ENCODE data around the gene DUOXA1. TPM values are rescaled to one million over a fixed set of nuclear protein-coding genes. Genes with fewer than 3 reads are reported as not detected.

Gene DUOXA1
- total RNA-seq, 2 experiments from 2014 or later = not detected

- no peaks in the 10 kb centered on the region for H3K9me3 Mint-ChIP-seq
- ChIA-PET CTCF (interaction anchor here (0.6 to 0.7 kb wide), 2 partner anchors 326 to 705 kb away, joined by 3 read pairs; no protein-coding TSS in a partner anchor), POLR2A (no interaction called here)
- no peak overlapping the region for H3K27ac Mint-ChIP-seq
- peaks cover 53% of the 10 kb centered on the region for H3K27me3 Mint-ChIP-seq
- no peak overlapping the region for H3K4me3 Mint-ChIP-seq
- DNase-seq = no peak
- no peaks in the 10 kb centered on the region for H3K36me3 Mint-ChIP-seq (ENCODE audit: low read depth)
- H3K4me1 Mint-ChIP-seq = peaks cover 12% of the 10 kb centered on the region
Measured at GRCh38 chr15:45121706-45122417, 7.8 kb downstream of the DUOXA1 start.

- ChIA-PET CTCF (no interaction called here), POLR2A (no interaction called here)
- peaks cover 53% of the 10 kb centered on the region for H3K27me3 Mint-ChIP-seq
Measured at GRCh38 chr15:45121020-45121419, 8.7 kb downstream of the DUOXA1 start.

GRCh38 chr15:45120081-45120972 lies 9.4 kb downstream of the DUOXA1 start:
- ChIA-PET CTCF (no interaction called here), POLR2A (no interaction called here)
- H3K9me3 Mint-ChIP-seq = no peaks in the 10 kb centered on the region
- H3K4me3 Mint-ChIP-seq = no peak overlapping the region
- no peaks in the 10 kb centered on the region for H3K36me3 Mint-ChIP-seq (ENCODE audit: low read depth)
- peaks cover 13% of the 10 kb centered on the region for H3K4me1 Mint-ChIP-seq
- no peak for DNase-seq
- H3K27me3 Mint-ChIP-seq = peaks cover 53% of the 10 kb centered on the region
- no peak overlapping the region for H3K27ac Mint-ChIP-seq

More at GRCh38 chr15:45121020-45121419, 8.7 kb downstream of the DUOXA1 start:
- H3K9me3 Mint-ChIP-seq = no peaks in the 10 kb centered on the region
- no peak overlapping the region for H3K27ac Mint-ChIP-seq
- H3K4me3 Mint-ChIP-seq = no peak overlapping the region
- no peak for DNase-seq
- no peaks in the 10 kb centered on the region for H3K36me3 Mint-ChIP-seq (ENCODE audit: low read depth)
- H3K4me1 Mint-ChIP-seq = peaks cover 12% of the 10 kb centered on the region

DNA sequence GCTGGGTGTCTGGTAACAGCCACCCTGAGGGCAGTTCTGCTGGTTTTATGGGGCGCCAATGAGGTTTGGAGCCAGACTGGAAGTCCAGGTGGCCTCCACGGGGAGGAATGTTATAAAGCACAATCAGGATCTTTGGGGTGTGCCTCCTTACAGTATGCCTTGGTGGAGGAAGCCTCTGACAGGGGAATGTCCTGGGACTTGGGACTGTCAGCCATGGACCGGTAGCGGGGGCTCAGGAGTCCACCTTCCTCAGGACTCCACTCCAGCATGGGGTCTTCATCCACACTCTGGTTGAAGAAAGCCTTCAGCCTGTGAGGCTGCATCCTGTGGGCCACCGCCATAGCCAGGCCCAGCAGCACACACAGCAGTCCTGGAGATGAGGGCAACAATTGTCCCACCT lies 10.7 kb downstream of the DUOXA1 start:
- peaks cover 56% of the 10 kb centered on the region for H3K27me3 Mint-ChIP-seq
- no peak overlapping the region for H3K27ac Mint-ChIP-seq
- H3K4me3 Mint-ChIP-seq = no peak overlapping the region
- DNase-seq = no peak
- no peaks in the 10 kb centered on the region for H3K36me3 Mint-ChIP-seq (ENCODE audit: low read depth)
- H3K4me1 Mint-ChIP-seq = peaks cover 17% of the 10 kb centered on the region
- CTCF ChIA-PET = interaction anchor here (0.9 to 1.7 kb wide), 11 partner anchors 12 to 1215 kb away, joined by 3 to 19 read pairs (median 4); partner anchors contain the start of genes DUOX1 and DUOXA1
- POLR2A ChIA-PET = no interaction called here
- H3K9me3 Mint-ChIP-seq = no peaks in the 10 kb centered on the region

DNA sequence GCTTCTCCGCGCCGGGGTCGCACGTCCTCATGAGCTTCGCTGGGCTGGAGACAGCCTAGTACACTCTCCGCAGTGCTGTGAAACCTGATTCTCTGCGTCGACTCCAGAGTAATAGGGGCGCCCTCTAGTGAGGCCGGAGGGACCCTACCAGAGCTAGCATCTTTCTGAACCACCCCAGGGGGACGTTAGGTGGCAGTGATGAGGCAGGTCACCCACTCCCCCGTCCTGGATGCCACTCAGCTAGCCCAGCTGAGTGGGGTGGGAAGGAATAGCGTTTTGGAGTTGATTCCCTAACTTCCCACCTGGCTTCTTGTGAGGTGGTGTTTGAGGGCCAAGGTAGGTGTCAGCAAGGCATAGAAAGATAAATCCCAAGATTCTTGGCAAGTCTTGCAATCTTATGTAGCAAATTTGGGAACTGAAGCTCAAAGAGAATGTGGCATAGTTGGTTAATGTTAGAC lies 11.5 kb downstream of the DUOXA1 start:
- Mint-ChIP-seq H3K4me1 (peaks cover 23% of the 10 kb centered on the region), H3K27me3 (peaks cover 58% of the 10 kb centered on the region), H3K27ac (no peak overlapping the region), H3K36me3 (ENCODE audit: low read depth) (no peaks in the 10 kb centered on the region), H3K9me3 (no peaks in the 10 kb centered on the region), H3K4me3 (no peak overlapping the region)
- POLR2A ChIA-PET = no interaction called here
- peak; percentile 89 for DNase-seq
- CTCF ChIA-PET = interaction anchor here (0.5 to 1.7 kb wide), 29 partner anchors 9 to 1214 kb away, joined by 3 to 19 read pairs (median 4); partner anchors contain the start of genes DUOX1, DUOXA1 and SORD

GRCh38 chr15:45117308-45118130 lies 12.2 kb downstream of the DUOXA1 start:
- CTCF ChIA-PET = interaction anchor here (0.9 to 1.7 kb wide), 23 partner anchors 8 to 1214 kb away, joined by 3 to 19 read pairs (median 4); partner anchors contain the start of genes DUOX1, DUOXA1 and SORD
- peaks cover 61% of the 10 kb centered on the region for H3K27me3 Mint-ChIP-seq
- H3K4me3 Mint-ChIP-seq = no peak overlapping the region
- no peaks in the 10 kb centered on the region for H3K36me3 Mint-ChIP-seq (ENCODE audit: low read depth)
- H3K9me3 Mint-ChIP-seq = no peaks in the 10 kb centered on the region
- no peak overlapping the region for H3K27ac Mint-ChIP-seq
- peaks cover 23% of the 10 kb centered on the region for H3K4me1 Mint-ChIP-seq
- POLR2A ChIA-PET = no interaction called here
- no peak for DNase-seq

DNA sequence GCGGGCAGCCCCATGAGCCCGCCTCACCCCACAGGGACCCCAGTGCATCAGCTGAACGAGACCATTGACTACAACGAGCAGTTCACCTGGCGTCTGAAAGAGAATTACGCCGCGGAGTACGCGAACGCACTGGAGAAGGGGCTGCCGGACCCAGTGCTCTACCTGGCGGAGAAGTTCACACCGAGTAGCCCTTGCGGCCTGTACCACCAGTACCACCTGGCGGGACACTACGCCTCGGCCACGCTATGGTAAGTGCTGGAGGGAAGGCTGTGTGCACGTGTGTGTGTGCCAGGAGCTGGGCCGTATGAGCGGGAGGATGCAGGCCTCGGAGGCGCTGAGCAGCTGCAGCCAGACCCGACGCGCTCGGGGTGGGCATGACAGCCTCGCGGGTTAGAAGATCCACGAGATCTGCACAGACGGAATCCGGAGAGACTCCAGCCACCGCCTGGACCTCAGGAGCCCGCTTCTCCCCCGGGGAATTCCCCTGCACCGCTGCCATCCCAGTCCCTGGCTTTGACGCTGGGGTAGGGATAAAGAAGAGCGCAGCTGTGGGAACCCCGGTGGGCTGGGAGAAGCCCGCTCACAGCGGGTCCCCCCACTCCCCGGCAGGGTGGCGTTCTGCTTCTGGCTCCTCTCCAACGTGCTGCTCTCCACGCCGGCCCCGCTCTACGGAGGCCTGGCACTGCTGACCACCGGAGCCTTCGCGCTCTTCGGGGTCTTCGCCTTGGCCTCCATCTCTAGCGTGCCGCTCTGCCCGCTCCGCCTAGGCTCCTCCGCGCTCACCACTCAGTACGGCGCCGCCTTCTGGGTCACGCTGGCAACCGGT lies 13.0 kb downstream of the DUOXA1 start:
- Mint-ChIP-seq H3K27me3 (peaks cover 68% of the 10 kb centered on the region), H3K4me1 (peaks cover 30% of the 10 kb centered on the region), H3K36me3 (ENCODE audit: low read depth) (no peaks in the 10 kb centered on the region), H3K9me3 (no peaks in the 10 kb centered on the region), H3K27ac (no peak overlapping the region), H3K4me3 (no peak overlapping the region)
- DNase-seq = no peak
- ChIA-PET CTCF (interaction anchor here (0.7 to 1.1 kb wide), 3 partner anchors 10 to 72 kb away, joined by 3 to 4 read pairs (median 3); no protein-coding TSS in a partner anchor), POLR2A (no interaction called here)

GRCh38 chr15:45116006-45116481 lies 13.6 kb downstream of the DUOXA1 start:
- no peak for DNase-seq
- Mint-ChIP-seq H3K27me3 (peaks cover 68% of the 10 kb centered on the region), H3K27ac (no peak overlapping the region), H3K9me3 (no peaks in the 10 kb centered on the region), H3K4me1 (peaks cover 30% of the 10 kb centered on the region), H3K36me3 (ENCODE audit: low read depth) (no peaks in the 10 kb centered on the region), H3K4me3 (no peak overlapping the region)
- POLR2A ChIA-PET = no interaction called here
- CTCF ChIA-PET = interaction anchor here (0.7 to 1.1 kb wide), 3 partner anchors 10 to 73 kb away, joined by 3 to 4 read pairs (median 3); no protein-coding TSS in a partner anchor

GRCh38 chr15:45115312-45115820 lies 14.3 kb downstream of the DUOXA1 start:
- H3K4me1 Mint-ChIP-seq = peaks cover 30% of the 10 kb centered on the region
- ChIA-PET POLR2A (no interaction called here), CTCF (no interaction called here)
- H3K36me3 Mint-ChIP-seq (ENCODE audit: low read depth) = no peaks in the 10 kb centered on the region
- H3K27me3 Mint-ChIP-seq = peaks cover 70% of the 10 kb centered on the region
- H3K27ac Mint-ChIP-seq = no peak overlapping the region
- H3K9me3 Mint-ChIP-seq = no peaks in the 10 kb centered on the region
- H3K4me3 Mint-ChIP-seq = no peak overlapping the region
- DNase-seq = no peak

DNA sequence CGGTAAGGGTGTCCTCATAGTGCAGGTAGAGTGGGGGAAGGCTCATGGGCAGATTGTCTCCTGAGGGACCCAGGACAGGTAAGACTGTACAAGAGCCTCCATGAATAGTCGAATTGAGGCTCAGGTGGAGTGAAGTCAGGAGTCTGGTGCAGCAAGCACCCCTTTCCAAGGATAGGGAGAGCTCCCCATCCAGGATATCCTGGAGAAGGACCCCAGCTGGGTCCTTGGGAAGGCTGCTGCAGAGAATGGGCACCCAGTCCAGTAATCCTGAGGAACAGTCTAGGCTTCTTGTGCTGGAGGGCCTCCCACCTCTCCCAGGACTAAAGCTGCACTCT lies 15.0 kb downstream of the DUOXA1 start:
- H3K27me3 Mint-ChIP-seq = peaks cover 76% of the 10 kb centered on the region
- no peaks in the 10 kb centered on the region for H3K36me3 Mint-ChIP-seq (ENCODE audit: low read depth)
- no peak overlapping the region for H3K4me3 Mint-ChIP-seq
- H3K9me3 Mint-ChIP-seq = no peaks in the 10 kb centered on the region
- H3K4me1 Mint-ChIP-seq = peaks cover 30% of the 10 kb centered on the region
- DNase-seq = no peak
- no peak overlapping the region for H3K27ac Mint-ChIP-seq
- POLR2A ChIA-PET = no interaction called here
- CTCF ChIA-PET = no interaction called here

DNA sequence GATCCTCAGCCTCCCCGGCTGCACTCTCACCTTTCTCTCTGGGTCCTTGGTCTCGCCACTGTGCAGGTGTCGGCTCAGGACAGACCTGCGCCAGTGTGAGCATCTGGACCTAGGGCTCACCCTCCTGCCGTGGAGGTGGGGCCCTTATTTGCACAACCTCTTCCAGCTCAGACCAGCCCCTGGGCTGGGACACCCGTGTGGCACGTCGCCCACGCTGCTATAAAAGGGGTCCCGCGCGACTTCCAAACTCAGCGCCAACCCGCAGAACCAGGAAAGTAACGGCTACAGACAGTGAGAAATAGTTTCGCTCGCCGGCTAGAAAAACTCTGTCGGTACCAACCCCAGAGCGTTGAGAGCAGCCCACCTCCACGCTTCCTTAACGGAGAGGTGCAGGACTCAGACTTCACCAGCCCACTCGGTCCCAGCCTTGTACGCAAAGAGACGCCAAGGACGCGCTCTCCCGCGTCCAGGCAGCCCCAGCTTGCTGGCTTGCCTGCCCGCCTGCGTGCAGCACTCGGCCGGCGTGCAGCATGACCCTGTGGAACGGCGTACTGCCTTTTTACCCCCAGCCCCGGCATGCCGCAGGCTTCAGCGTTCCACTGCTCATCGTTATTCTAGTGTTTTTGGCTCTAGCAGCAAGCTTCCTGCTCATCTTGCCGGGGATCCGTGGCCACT lies 15.5 kb downstream of the DUOXA1 start, which contains the start of the genes DUOX2 and DUOXA2:
Gene DUOX2, minus strand, starts transcription at position 97 of the 675 bp plus-strand sequence. CDS start 761 bp downstream, outside the sequence.
Gene DUOXA2, plus strand, starts transcription at position 251 of the 675 bp plus-strand sequence. Its CDS starts 280 bp downstream, at position 531.
- peaks cover 30% of the 10 kb centered on the region for H3K4me1 Mint-ChIP-seq
- ChIA-PET POLR2A (no interaction called here), CTCF (no interaction called here)
- H3K4me3 Mint-ChIP-seq = no peak within 1 kb of the TSS
- H3K27me3 Mint-ChIP-seq = peaks cover 80% of the 10 kb centered on the region
- no peak for DNase-seq
- H3K36me3 Mint-ChIP-seq (ENCODE audit: low read depth) = no peaks in the 10 kb centered on the region
- no peaks in the 10 kb centered on the region for H3K9me3 Mint-ChIP-seq
- no peak within 1 kb of the TSS for H3K27ac Mint-ChIP-seq

All from activated CD4-positive, alpha-beta T cell treated with anti-CD3 and anti-CD28 coated beads, Interleukin-2, amount 10 ng/mL, durations not matched to agents 7 days and 5 days (primary cell).